Measurements from ENCODE around the gene GABRA1. TPM values are rescaled to one million over a fixed set of nuclear protein-coding genes. Genes with fewer than 3 reads are reported as not detected.

The GABRA1 gene
- total RNA-seq, 2 donors from 2014 or later = not detected

GRCh38 chr5:161865510-161865909 is 17.6 kb downstream of the GABRA1 start:
- H3K36me3 ChIP-seq = no peaks in the 10 kb centered on the region
- H3K4me3 ChIP-seq = no peak overlapping the region
- no peak overlapping the region for H3K27ac ChIP-seq
- ATAC-seq (ENCODE audit: insufficient number of reproducible peaks, low FRiP score, low read depth) (no peak), DNase-seq (ENCODE audit: low spot score) (no peak)
- no peaks in the 10 kb centered on the region for H3K27me3 ChIP-seq (replicated peaks; ENCODE audit: insufficient read depth)
- no peak for TF ChIP-seq CTCF (IDR thresholded peaks at IDR 0.05)
- no peaks in the 10 kb centered on the region for H3K9me3 ChIP-seq
- no peaks in the 10 kb centered on the region for H3K4me1 ChIP-seq (ENCODE audit: control insufficient read depth in 1 of 2, low read depth in 2 of 2)

GRCh38 chr5:161889971-161890370 is 42.1 kb downstream of the GABRA1 start:
- Histone ChIP-seq H3K9me3 (no peaks in the 10 kb centered on the region), H3K27ac (no peak overlapping the region), H3K27me3 (replicated peaks; ENCODE audit: insufficient read depth) (no peaks in the 10 kb centered on the region), H3K4me1 (ENCODE audit: control insufficient read depth in 1 of 2, low read depth in 2 of 2) (no peaks in the 10 kb centered on the region), H3K4me3 (no peak overlapping the region), H3K36me3 (no peaks in the 10 kb centered on the region)
- TF ChIP-seq CTCF (IDR thresholded peaks at IDR 0.05) = no peak
- DNase-seq (ENCODE audit: low spot score) (no peak), ATAC-seq (ENCODE audit: insufficient number of reproducible peaks, low FRiP score, low read depth) (no peak)

- no peak for DNase-seq (ENCODE audit: low spot score)
- TF ChIP-seq CTCF (IDR thresholded peaks at IDR 0.05) = no peak
- no peaks in the 10 kb centered on the region for H3K4me1 ChIP-seq (ENCODE audit: control insufficient read depth in 1 of 2, low read depth in 2 of 2)
- H3K4me3 ChIP-seq = no peak overlapping the region
- H3K27me3 ChIP-seq (replicated peaks; ENCODE audit: insufficient read depth) = no peaks in the 10 kb centered on the region
- no peaks in the 10 kb centered on the region for H3K36me3 ChIP-seq
- no peaks in the 10 kb centered on the region for H3K9me3 ChIP-seq
- ATAC-seq (ENCODE audit: insufficient number of reproducible peaks, low FRiP score, low read depth) = no peak
- no peak overlapping the region for H3K27ac ChIP-seq
These were observed 47.6 kb downstream of the GABRA1 start for GRCh38 chr5:161895514-161895913.

GRCh38 chr5:161897033-161897432 is 49.1 kb downstream of the GABRA1 start:
- TF ChIP-seq CTCF (IDR thresholded peaks at IDR 0.05) = no peak
- DNase-seq (ENCODE audit: low spot score) = no peak

GRCh38 chr5:161899590-161899989 is 51.7 kb downstream of the GABRA1 start:
- no peak overlapping the region for H3K4me3 ChIP-seq
- no peaks in the 10 kb centered on the region for H3K4me1 ChIP-seq (ENCODE audit: control insufficient read depth in 1 of 2, low read depth in 2 of 2)
- DNase-seq (ENCODE audit: low spot score) (no peak), ATAC-seq (ENCODE audit: insufficient number of reproducible peaks, low FRiP score, low read depth) (no peak)
- no peaks in the 10 kb centered on the region for H3K9me3 ChIP-seq
- H3K36me3 ChIP-seq = no peaks in the 10 kb centered on the region
- H3K27me3 ChIP-seq (replicated peaks; ENCODE audit: insufficient read depth) = no peaks in the 10 kb centered on the region
- no peak overlapping the region for H3K27ac ChIP-seq
- TF ChIP-seq CTCF (IDR thresholded peaks at IDR 0.05) = no peak

More at GRCh38 chr5:161897033-161897432, 49.1 kb downstream of the GABRA1 start:
- H3K36me3 ChIP-seq = no peaks in the 10 kb centered on the region
- no peak overlapping the region for H3K27ac ChIP-seq
- no peak for ATAC-seq (ENCODE audit: insufficient number of reproducible peaks, low FRiP score, low read depth)
- H3K27me3 ChIP-seq (replicated peaks; ENCODE audit: insufficient read depth) = no peaks in the 10 kb centered on the region
- H3K4me3 ChIP-seq = no peak overlapping the region
- H3K4me1 ChIP-seq (ENCODE audit: control insufficient read depth in 1 of 2, low read depth in 2 of 2) = no peaks in the 10 kb centered on the region
- no peaks in the 10 kb centered on the region for H3K9me3 ChIP-seq
